GM13977 (cell line): ENCODE measurements around the gene ADAMTS18.

ENCODE experiments used
- DNase-seq: peaks from one replicate; pipeline ENCODE4 v3.0.0; 2012; ENCODE audit warnings: low spot score
- CTCF ChIP-seq: IDR thresholded peaks from 2 replicates; pipeline ENCODE4 v1.5.1; 2012; ENCODE audit warnings: mild to moderate bottlenecking, control low read depth; ENCODE audit not compliant: insufficient read depth; ENCODE audit errors: extremely low read depth, missing control alignments
- in situ Hi-C: fragments of 300-500 bp; cut with MboI; formaldehyde crosslinking; loops from one replicate; pipeline ENCODE4 v1.12.0; 2022; ENCODE audit warnings: low sequenced_read_pairs, low pct_unique_long_range_greater_than_20kb, mixed read lengths, inconsistent platforms; ENCODE audit not compliant: unreplicated experiment

ADAMTS18 gene

GRCh38 chr16:77430787-77431585 is 3.8 kb downstream of the ADAMTS18 start:
- no peak for TF ChIP-seq CTCF
- in situ Hi-C loops: no loop called here
- no peak for DNase-seq

DNA sequence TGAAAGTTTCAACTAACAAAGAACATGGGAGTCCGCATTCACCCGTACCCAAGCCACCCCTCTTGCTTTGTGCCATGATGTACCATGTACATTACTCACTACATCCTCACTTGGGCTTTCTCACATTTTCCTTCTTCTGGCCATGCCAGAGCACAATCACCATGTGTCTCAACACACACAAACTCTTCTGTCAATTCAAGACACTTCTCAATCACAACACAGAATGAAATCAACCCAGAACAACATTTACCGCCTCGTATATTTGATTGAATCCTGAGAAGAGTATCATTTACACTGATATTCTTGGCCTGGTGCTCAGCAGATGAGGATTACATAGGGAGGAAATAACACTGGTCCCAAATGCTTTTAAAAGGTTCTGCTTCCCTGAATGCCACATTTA is 4.5 kb downstream of the ADAMTS18 start:
- DNase-seq: no peak
- in situ Hi-C loops: no loop called here
- TF ChIP-seq CTCF: no peak

DNA sequence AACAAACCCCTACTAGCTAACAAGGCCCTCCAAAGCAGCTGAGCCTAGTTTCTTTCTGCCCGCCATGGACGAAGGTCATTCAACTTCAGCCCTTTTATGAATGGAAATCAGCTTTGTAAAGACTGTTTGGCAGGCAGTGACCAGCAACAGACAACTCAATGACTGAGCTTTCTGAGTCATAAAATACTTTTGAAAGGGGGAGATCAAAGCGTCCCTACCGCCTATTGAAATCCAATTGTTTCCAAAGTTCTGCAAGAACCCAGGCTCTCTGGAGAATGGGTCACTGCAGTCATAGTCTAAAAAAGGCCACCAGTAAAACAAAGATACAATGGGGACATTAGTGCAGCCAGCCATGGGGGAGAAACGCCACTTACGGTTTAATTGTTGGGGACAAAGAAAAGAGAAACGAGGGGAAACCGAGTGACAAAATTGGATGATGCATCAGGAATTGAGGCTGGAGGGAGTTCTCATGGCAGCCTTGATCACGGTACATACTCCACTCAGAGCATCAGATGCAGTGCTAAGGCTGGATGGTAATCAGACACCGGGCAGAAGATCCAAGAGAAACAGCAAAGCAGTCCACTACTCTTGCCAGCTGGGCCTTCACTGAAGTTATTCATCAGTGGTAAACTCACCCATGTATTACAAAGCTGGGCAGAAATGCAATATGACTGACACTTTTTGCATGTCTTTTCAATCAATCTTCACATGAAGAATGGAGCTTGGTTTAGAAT is 9.8 kb downstream of the ADAMTS18 start:
- in situ Hi-C loops: no loop called here
- DNase-seq: no peak
- no peak for TF ChIP-seq CTCF

DNA sequence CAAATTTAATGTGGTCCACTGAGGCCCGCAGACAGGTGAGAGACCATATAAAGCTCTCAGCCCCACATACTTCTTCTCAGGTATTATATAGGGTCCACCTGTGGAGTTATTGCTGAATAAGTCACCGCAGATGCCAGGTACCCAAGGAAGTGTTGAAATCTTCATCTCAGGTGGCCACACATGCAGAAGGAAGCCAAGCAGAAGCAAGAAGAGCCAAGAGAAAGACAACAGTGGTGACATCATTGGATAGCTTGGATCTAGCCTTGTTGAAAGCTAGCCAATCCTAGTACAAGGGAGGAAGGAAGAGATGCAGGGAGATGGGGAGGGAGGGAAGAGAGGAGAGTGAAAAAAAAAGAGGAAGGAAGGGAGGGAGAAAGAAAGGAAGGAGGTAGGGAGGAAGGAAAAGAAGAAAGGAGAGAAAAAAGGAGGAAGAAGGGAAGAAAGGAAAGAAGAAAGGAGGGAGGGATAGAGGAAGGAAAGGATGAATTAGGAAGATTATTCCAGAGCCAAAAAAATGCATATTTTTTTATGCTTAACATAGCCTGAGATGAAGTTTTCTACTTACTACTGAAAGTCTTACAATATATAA is 12.5 kb downstream of the ADAMTS18 start:
- no peak for TF ChIP-seq CTCF
- DNase-seq: no peak
- in situ Hi-C loops: no loop called here

GRCh38 chr16:77416939-77417480 is 17.8 kb downstream of the ADAMTS18 start:
- in situ Hi-C loops: no loop called here
- no peak for DNase-seq
- no peak for TF ChIP-seq CTCF

DNA sequence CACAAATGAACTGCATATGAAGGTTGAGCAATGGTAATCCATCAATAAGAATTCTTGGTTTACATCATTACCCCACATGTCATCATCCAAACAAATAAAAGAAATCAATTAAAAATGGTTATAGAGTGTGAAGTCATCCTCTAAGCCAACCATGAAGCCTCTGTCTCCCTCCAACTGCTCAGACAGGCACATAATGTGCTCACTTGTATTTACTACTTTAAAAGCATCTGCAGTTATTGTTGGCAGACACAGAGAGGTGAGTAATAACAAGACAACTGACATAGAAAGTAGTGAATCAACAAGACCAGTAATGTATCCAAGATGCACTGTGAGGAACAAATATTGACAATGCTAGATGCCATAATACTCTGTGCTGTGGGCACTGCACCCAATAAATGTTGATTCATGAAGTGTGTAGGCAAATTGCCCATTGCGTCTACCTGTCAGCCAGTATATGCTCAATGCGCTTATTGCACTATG is 20.0 kb downstream of the ADAMTS18 start:
- in situ Hi-C loops: no loop called here
- no peak for TF ChIP-seq CTCF
- DNase-seq: no peak
